ENCODE data around the gene F5.

The F5 gene

DNA sequence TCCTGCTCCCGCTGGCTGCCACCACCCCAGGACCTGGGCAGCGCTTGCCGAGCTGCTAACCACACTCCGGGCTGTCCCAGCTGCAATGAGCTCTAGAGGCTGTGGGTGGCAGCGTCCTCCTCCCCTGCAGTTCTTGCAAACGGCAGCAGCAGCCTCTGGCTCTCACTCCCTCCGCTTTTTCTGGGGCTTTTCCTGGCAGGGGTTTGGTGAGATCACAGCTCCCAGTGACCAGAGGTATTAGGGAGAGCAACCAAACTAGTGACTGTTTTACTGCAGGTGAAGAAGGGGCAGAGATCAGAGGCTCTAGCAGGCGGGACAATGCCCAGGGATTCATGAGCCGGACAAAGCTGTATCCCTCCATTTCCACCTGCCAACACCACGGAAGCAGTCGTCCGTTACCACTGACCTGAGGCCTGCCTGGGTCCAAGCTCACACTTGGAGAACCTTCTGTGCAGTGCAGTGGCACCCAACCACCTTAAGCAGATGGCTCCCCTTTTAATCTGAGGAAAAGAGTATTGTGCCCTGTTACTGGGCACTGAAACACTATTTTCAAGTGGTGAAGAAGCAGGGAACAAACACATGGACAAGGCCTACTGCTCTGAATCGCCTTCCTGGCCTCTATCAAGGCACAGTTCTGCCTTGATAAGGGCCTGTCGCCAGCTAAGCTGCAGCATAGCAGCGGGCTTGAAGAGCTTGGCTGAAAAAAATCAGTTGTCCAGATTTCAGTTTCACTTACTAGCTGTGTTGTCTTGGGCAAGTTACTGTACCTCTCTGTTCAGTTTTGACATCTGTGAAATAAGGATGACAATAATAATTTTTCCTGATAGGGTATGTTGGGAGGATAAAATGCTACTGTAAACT is at the start of gene F5:
Gene F5 (minus strand): TSS at position 87 of the 861 bp plus-strand sequence. CDS start 95 bp downstream, outside the sequence.
- Histone ChIP-seq H3K27ac (no peak within 1 kb of the TSS), H3K4me3 (peak within 1 kb of the TSS; percentile 60)
- TF ChIP-seq, protein P1, sequence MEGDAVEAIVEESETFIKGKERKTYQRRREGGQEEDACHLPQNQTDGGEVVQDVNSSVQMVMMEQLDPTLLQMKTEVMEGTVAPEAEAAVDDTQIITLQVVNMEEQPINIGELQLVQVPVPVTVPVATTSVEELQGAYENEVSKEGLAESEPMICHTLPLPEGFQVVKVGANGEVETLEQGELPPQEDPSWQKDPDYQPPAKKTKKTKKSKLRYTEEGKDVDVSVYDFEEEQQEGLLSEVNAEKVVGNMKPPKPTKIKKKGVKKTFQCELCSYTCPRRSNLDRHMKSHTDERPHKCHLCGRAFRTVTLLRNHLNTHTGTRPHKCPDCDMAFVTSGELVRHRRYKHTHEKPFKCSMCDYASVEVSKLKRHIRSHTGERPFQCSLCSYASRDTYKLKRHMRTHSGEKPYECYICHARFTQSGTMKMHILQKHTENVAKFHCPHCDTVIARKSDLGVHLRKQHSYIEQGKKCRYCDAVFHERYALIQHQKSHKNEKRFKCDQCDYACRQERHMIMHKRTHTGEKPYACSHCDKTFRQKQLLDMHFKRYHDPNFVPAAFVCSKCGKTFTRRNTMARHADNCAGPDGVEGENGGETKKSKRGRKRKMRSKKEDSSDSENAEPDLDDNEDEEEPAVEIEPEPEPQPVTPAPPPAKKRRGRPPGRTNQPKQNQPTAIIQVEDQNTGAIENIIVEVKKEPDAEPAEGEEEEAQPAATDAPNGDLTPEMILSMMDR (IDR thresholded peaks at IDR 0.05) = no peak
- no peak for DNase-seq (ENCODE audit: low spot score)

DNA sequence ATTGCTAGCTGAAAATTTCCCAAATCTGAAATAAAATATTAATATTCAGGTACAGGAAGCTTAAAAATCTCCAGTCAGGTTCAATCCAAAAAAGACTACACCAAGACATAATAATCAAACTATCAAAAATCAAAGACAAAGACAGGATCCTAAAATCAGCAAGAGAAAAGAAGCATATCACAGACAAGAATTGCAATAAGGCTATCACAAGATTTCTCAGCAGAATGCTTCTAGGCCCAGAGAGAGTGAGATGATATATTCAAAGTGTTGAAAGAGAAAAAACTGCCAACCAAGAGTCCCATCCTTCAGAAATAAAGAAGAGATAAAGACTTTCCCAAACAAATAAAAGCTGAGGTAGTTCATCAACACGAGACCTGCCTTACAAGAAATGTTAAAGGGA is 48.6 kb upstream of the F5 start:
- DNase-seq (ENCODE audit: low spot score) = no peak
- TF ChIP-seq, protein P1 (IDR thresholded peaks at IDR 0.05) = no peak
- Histone ChIP-seq H3K4me3 (no peak overlapping the region), H3K27ac (no peak overlapping the region)

DNA sequence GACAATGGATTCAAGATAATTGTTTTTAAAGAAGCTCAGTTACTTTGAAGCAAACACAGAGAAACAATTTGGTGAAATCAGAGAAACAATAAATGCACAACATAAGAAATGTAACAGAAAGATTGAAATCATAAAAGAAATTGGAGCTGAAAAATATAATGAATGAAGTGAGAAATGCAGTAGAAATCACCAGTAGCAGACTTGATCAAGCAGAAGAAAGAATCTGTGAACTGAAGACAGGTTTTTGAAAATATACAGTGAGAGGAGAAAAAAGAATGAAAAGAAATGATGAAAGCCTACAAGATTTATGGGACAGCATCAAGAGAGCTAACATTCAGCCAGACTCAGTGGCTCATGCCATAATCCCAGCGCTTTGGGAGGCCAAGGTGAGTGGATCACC is 47.9 kb upstream of the F5 start:
- TF ChIP-seq, protein P1 (IDR thresholded peaks at IDR 0.05) = no peak
- no peak overlapping the region for H3K4me3 ChIP-seq

DNA sequence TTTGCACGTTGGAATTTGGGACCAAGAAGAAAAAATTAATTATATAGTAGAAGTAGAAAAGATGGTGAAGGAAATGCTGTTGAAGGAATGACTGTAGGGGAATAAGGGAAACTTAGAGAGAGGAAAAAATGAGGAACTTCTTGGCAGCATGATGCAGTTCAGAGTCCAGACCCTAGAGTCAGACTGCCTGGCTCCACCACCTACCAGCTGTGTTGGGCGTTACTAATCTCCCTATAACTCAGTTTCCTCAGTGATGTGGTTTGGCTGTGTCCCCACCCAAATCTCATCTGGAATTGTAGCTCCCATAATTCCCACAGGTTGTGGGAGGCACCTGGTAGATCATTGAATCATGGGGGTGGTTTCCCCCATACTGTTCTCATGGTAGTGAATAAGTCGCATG is 45.0 kb upstream of the F5 start:
- H3K4me3 ChIP-seq = no peak overlapping the region
- TF ChIP-seq, protein P1 (IDR thresholded peaks at IDR 0.05) = no peak
- DNase-seq (ENCODE audit: low spot score) = no peak

More for the DNA sequence above, 47.9 kb upstream of the F5 start:
- no peak overlapping the region for H3K27ac ChIP-seq
- no peak for DNase-seq (ENCODE audit: low spot score)

DNA sequence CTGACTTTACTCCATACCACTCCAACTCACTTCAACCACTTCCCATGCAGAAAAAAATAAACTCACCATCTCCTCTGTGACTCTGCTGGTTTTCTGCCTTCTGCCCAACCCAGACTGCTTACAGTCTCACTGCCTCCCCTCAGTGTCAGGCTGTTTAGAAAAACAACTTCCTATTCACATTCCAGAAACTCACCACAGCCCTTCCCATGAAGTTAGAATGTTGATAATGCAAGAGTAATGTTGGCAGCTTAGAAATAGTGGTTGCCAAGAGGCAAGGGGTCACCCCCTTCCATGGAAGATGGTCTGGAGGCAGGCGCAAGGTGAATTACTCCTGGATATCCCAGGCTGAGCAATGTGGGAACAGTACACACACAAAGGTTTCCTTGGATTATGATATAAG is 43.7 kb upstream of the F5 start, which contains the start of gene SELP:
Gene SELP (minus strand): TSS at position 119 of the 400 bp plus-strand sequence. CDS start 50 bp downstream, at position 69.
- TF ChIP-seq, protein P1 (IDR thresholded peaks at IDR 0.05) = no peak
- Histone ChIP-seq H3K4me3 (no peak within 1 kb of the TSS), H3K27ac (peak within 1 kb of the TSS in 1 of 2 donors; percentile 2)
- DNase-seq (ENCODE audit: low spot score) = no peak

More for the DNA sequence above, 45.0 kb upstream of the F5 start:
- no peak overlapping the region for H3K27ac ChIP-seq

DNA sequence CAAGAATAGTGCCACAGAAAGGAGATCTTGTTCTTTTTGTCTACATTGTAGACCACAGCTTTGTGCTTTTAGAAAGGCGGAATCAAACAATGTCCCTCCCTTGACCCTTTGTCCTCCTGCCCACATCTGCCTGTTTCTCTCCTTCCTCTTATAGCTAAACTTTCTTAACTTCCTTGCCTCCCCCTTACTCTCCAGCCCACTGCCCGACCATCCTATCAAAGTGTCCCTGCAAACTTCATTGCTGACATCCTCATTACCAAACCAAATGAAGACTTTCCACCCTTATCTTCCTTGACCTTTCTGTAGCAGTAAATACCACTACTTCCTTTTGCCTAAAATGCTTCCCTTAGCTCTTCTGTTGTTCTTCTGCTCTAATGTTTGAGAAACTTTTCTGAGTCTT is 38.6 kb upstream of the F5 start:
- TF ChIP-seq, protein P1 (IDR thresholded peaks at IDR 0.05) = no peak

DNA sequence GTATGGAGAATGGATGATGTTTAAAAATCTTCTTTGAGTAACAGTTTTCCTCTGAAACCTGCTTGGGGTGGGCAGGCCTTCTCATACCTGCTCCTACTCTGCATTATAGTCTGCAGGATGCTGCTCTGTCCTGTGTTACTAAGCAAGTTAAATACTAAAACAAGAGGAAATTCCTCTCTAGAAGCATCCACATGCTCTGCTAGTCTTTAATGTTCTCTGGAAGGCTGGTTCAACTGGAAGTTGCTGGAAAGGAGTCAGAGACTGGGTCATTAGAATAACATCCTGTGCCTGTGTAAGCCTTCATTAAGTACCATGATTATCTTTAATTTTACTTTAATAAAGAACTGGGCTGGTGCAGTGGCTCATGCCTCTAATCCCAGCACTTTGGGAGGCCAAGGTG is 37.8 kb upstream of the F5 start:
- TF ChIP-seq, protein P1 (IDR thresholded peaks at IDR 0.05) = no peak
- no peak for DNase-seq (ENCODE audit: low spot score)
- no peak overlapping the region for H3K27ac ChIP-seq
- H3K4me3 ChIP-seq = no peak overlapping the region

More for the DNA sequence above, 38.6 kb upstream of the F5 start:
- no peak overlapping the region for H3K4me3 ChIP-seq
- no peak for DNase-seq (ENCODE audit: low spot score)
- H3K27ac ChIP-seq = no peak overlapping the region

All from coronary artery (tissue), 2 donors.